Right lobe of liver (tissue), 4 donors: ENCODE data around the gene GNB5.

Experiments used
- POLR2A ChIP-seq: fragments of 450-650 bp; IDR thresholded peaks from one replicate; pipeline ENCODE4 v1.6.1; 2017; ENCODE audit warnings: antibody characterized with exemption, mild to moderate bottlenecking
- TF ChIP-seq, protein P1 (sequence below), 4 donors: fragments of 200-600 bp in 3 of 4; fragments of 450-650 bp in 1 of 4; IDR thresholded peaks; one replicate each; pipeline versions ENCODE4 v1.5.1 to v1.8.0; 2016 to 2022; ENCODE audit warnings: antibody characterized with exemption in 4 of 4, mild to moderate bottlenecking in 2 of 4
- donor health status: DM: no; HTN: no; CAD: no.
- donor health status: DM: no; HTN: no; CAD: no.
- donor health status: DM: no; HTN: yes; CAD: no.

DNA sequence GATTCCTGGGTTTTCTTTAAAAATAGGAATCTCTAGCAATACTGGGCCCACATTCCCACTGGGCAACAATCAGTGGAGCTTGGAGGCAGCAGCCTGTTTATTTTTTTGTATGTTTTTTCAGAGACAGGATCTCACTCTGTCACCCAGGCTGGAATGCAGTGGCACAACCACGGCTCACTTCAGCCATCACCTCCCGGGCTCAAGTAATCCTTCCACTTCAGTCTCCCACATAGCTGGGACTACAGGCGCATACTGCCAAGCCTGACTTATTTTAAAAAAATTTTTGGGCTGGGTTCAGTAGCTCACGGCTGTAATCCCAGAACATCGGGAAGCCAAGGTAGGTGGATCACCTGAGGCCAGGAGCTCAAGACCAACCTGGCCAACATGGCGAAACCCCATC is 29.1 kb upstream of the GNB5 start:
- TF ChIP-seq, protein P1, sequence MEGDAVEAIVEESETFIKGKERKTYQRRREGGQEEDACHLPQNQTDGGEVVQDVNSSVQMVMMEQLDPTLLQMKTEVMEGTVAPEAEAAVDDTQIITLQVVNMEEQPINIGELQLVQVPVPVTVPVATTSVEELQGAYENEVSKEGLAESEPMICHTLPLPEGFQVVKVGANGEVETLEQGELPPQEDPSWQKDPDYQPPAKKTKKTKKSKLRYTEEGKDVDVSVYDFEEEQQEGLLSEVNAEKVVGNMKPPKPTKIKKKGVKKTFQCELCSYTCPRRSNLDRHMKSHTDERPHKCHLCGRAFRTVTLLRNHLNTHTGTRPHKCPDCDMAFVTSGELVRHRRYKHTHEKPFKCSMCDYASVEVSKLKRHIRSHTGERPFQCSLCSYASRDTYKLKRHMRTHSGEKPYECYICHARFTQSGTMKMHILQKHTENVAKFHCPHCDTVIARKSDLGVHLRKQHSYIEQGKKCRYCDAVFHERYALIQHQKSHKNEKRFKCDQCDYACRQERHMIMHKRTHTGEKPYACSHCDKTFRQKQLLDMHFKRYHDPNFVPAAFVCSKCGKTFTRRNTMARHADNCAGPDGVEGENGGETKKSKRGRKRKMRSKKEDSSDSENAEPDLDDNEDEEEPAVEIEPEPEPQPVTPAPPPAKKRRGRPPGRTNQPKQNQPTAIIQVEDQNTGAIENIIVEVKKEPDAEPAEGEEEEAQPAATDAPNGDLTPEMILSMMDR (IDR thresholded peaks at IDR 0.05), result no peak
- TF ChIP-seq POLR2A, result no peak
